HCT116 (cell line): ENCODE data around the gene ZNF839. TPM values are rescaled to one million over a fixed set of nuclear protein-coding genes. Genes with fewer than 3 reads are reported as not detected.

Experiments used
- ATAC-seq: fragments of 200-7000 bp; cut with Tn5 transposase; 2 replicates; pipeline ENCODE4 v1.9.1; 2020; ENCODE audit warnings: mild to moderate bottlenecking, moderate library complexity
- BruUV-seq: library from RNA; stranded (reverse); fragments of 400-500 nt; replicated peaks from 2 replicates; lab custom pipeline; 2021; lab: Mats Ljungman, UMichigan
- CTCF ChIA-PET: fragments of 300-600 bp; sonication (Branson Sonifier 250); formaldehyde crosslinking; loops from one replicate; lab custom pipeline; 2021; ENCODE audit warnings: antibody characterized with exemption; lab: Charles Lee
- POLR2A ChIA-PET: fragments of 300-600, 350-600 bp; sonication (Branson Sonifier 250); formaldehyde crosslinking; loops from one replicate; lab custom pipeline; 2021; ENCODE audit warnings: antibody characterized with exemption; lab: Charles Lee
- RAD21 ChIA-PET, 2 experiments: fragments of 300-600 bp; sonication (Branson Sonifier 250); formaldehyde crosslinking; loops; one replicate each; lab custom pipeline; 2023; ENCODE audit warnings: low total read pairs in 2 of 2; ENCODE audit not compliant: uncharacterized antibody in 2 of 2, unreplicated experiment in 2 of 2, low non-redundant PET in 1 of 2; lab: Charles Lee
- DNase-seq: peaks from one replicate; pipeline ENCODE4 v3.0.0-alpha.2; 2010; ENCODE audit warnings: low read depth, low spot score
- H2AFZ ChIP-seq: fragments of 200-600 bp; shearing (Covaris generic), sonication (generic); 2 replicates; pipeline ENCODE4 v1.6.1; 2017; ENCODE audit warnings: low read depth, mixed run types, mixed read lengths, antibody characterized with exemption, low read length; ENCODE audit not compliant: poor library complexity, severe bottlenecking
- H3K27ac ChIP-seq: 2 replicates; pipeline ENCODE4 v1.5.1; 2012; ENCODE audit warnings: low read depth, low read length
- H3K27me3 ChIP-seq: fragments of 200-600 bp; sonication (generic); 2 replicates; pipeline ENCODE4 v1.6.1; 2016; ENCODE audit warnings: mixed run types, low read length, mixed read lengths; ENCODE audit not compliant: insufficient read depth
- H3K36me3 ChIP-seq, 2 experiments: fragments of 200-500 bp in 1 of 2; fragments of 200-600 bp in 1 of 2; sonication (Bioruptor generic) in 1 of 2; sonication (generic) in 1 of 2; 2 replicates each; pipeline versions ENCODE4 v1.5.1 to v1.6.1; 2014 to 2016; ENCODE audit warnings: low read length in 2 of 2, inconsistent platforms in 1 of 2, mixed read lengths in 1 of 2, mixed run types in 1 of 2; ENCODE audit not compliant: insufficient read depth in 2 of 2, control insufficient read depth in 1 of 2
- H3K4me1 ChIP-seq, 2 experiments: fragments of 200-600 bp in 1 of 2; sonication (generic) in 1 of 2; 2 replicates each; pipeline versions ENCODE4 v1.5.1 to v1.6.1; 2012 to 2017; ENCODE audit warnings: low read length in 2 of 2, inconsistent platforms in 1 of 2, mild to moderate bottlenecking in 1 of 2, mixed read lengths in 1 of 2, mixed run types in 1 of 2, moderate library complexity in 1 of 2; ENCODE audit not compliant: insufficient read depth in 2 of 2, control insufficient read depth in 1 of 2
- H3K4me2 ChIP-seq: fragments of 200-600 bp; sonication (generic); 2 replicates; pipeline ENCODE4 v1.6.1; 2017; ENCODE audit warnings: mixed run types, low read length, mixed read lengths
- H3K4me3 ChIP-seq, 2 experiments: fragments of 200-600 bp in 1 of 2; sonication (generic) in 1 of 2; replicated peaks in 1 of 2; 2 replicates each; pipeline ENCODE4 v1.5.1; 2011 to 2016; ENCODE audit warnings: low read length in 2 of 2, control low read depth in 1 of 2, low read depth in 1 of 2, mild to moderate bottlenecking in 1 of 2, mixed read lengths in 1 of 2, mixed run types in 1 of 2
- H3K79me2 ChIP-seq: fragments of 200-600 bp; sonication (generic); 2 replicates; pipeline ENCODE4 v1.6.1; 2017; ENCODE audit warnings: mild to moderate bottlenecking, mixed run types, low read length, moderate library complexity, mixed read lengths; ENCODE audit not compliant: insufficient read depth
- H3K9ac ChIP-seq: fragments of 200-600 bp; sonication (generic); 2 replicates; pipeline ENCODE4 v1.6.1; 2016; ENCODE audit warnings: low read length, mixed read lengths
- H3K9me2 ChIP-seq: fragments of 200-600 bp; sonication (generic), shearing (Covaris generic); 2 replicates; pipeline ENCODE4 v1.6.1; 2017; ENCODE audit warnings: mixed run types, mild to moderate bottlenecking, moderate library complexity; ENCODE audit not compliant: insufficient read depth
- H3K9me3 ChIP-seq, 2 experiments: fragments of 200-500 bp in 1 of 2; fragments of 200-600 bp in 1 of 2; sonication (Bioruptor generic) in 1 of 2; sonication (generic) in 1 of 2; 2 replicates each; pipeline ENCODE4 v1.6.1; 2014 to 2017; ENCODE audit warnings: low read length in 2 of 2, mixed read lengths in 2 of 2, inconsistent platforms in 1 of 2, low read depth in 1 of 2, mild to moderate bottlenecking in 1 of 2, mixed run types in 1 of 2, moderate library complexity in 1 of 2; ENCODE audit not compliant: control insufficient read depth in 1 of 2, insufficient read depth in 1 of 2
- H4K20me1 ChIP-seq: fragments of 200-600 bp; sonication (generic), shearing (Covaris generic); 2 replicates; pipeline ENCODE4 v1.6.1; 2017; ENCODE audit warnings: mixed run types, mild to moderate bottlenecking, moderate library complexity; ENCODE audit not compliant: insufficient read depth
- CEBPB ChIP-seq: IDR thresholded peaks from 2 replicates; pipeline ENCODE4 v1.6.1; 2012; ENCODE audit warnings: low read depth
- CTCF ChIP-seq, 3 experiments: fragments of 200-600 bp in 1 of 3; sonication (generic) in 1 of 3; IDR thresholded peaks in 2 of 3; conservative IDR thresholded peaks in 1 of 3; 2 replicates each; pipeline ENCODE4 v1.5.1; 2012 to 2017; ENCODE audit warnings: low read depth in 2 of 3, low read length in 2 of 3, antibody characterized with exemption in 1 of 3, borderline replicate concordance in 1 of 3, control low read depth in 1 of 3, mild to moderate bottlenecking in 1 of 3, mixed read lengths in 1 of 3, mixed run types in 1 of 3, moderate library complexity in 1 of 3; ENCODE audit not compliant: insufficient read depth in 1 of 3
- EGR1 ChIP-seq: IDR thresholded peaks from 2 replicates; pipeline ENCODE4 v1.6.1; 2012; ENCODE audit warnings: low read depth
- ELF1 ChIP-seq: IDR thresholded peaks from 2 replicates; pipeline ENCODE4 v1.6.1; 2012; ENCODE audit warnings: low read depth, borderline replicate concordance
- EZH2 ChIP-seq: fragments of 200-600 bp; sonication (generic); IDR thresholded peaks from 2 replicates; pipeline ENCODE4 v1.6.1; 2017; ENCODE audit warnings: antibody characterized with exemption, mixed run types
- FOSL1 ChIP-seq: IDR thresholded peaks from 2 replicates; pipeline ENCODE4 v1.6.1; 2012; ENCODE audit warnings: low read depth
- JUND ChIP-seq: IDR thresholded peaks from 2 replicates; pipeline ENCODE4 v1.6.1; 2012
- POLR2A ChIP-seq: IDR thresholded peaks from 2 replicates; pipeline ENCODE4 v1.7.0; 2011; ENCODE audit warnings: borderline replicate concordance; ENCODE audit not compliant: insufficient read depth, insufficient read length; ENCODE audit errors: extremely low read depth
- POLR2AphosphoS5 ChIP-seq: IDR thresholded peaks from 2 replicates; pipeline ENCODE4 v1.6.1; 2011; ENCODE audit warnings: mild to moderate bottlenecking, low read depth, low read length, moderate library complexity
- RAD21 ChIP-seq: IDR thresholded peaks from 2 replicates; pipeline ENCODE4 v1.6.1; 2012; ENCODE audit warnings: low read depth, mild to moderate bottlenecking
- SIN3A ChIP-seq: IDR thresholded peaks from 2 replicates; pipeline ENCODE4 v1.6.1; 2012; ENCODE audit warnings: low read depth
- SP1 ChIP-seq: IDR thresholded peaks from 2 replicates; pipeline ENCODE4 v1.6.1; 2012; ENCODE audit warnings: low read depth
- SRF ChIP-seq: IDR thresholded peaks from 2 replicates; pipeline ENCODE4 v1.6.1; 2012; ENCODE audit warnings: low read depth
- ZFX ChIP-seq: fragments of 450-650 bp; IDR thresholded peaks from 2 replicates; pipeline ENCODE4 v1.6.1; 2017
- ZNF274 ChIP-seq: fragments of 200-500 bp; sonication (Bioruptor generic); IDR thresholded peaks from 2 replicates; pipeline ENCODE4 v1.6.1; 2014; ENCODE audit warnings: mild to moderate bottlenecking, low read depth, low read length, inconsistent platforms
- intact Hi-C: fragments of 100-400 bp; cut with micrococcal nuclease; formaldehyde crosslinking; loops from 2 replicates; pipeline ENCODE4 v1.10.0; 2022
- total RNA-seq: library from RNA; stranded (reverse); gene quantifications from one replicate; pipeline ENCODE4 v1.2.1, GENCODE V29; 2021; ENCODE audit not compliant: unreplicated experiment
- TF ChIP-seq, protein P1 (sequence below): IDR thresholded peaks from 2 replicates; pipeline ENCODE4 v1.6.1; 2012
- TF ChIP-seq, protein P2 (sequence below): IDR thresholded peaks from 2 replicates; pipeline ENCODE4 v1.6.1; 2012; ENCODE audit warnings: low read depth
- TF ChIP-seq, protein P3 (sequence below): IDR thresholded peaks from 2 replicates; pipeline ENCODE4 v1.6.1; 2012

The ZNF839 gene
- total RNA-seq, 1 experiment from 2014 or later = 17.7 TPM

- RAD21 ChIA-PET = no interaction called here
- no peaks in the 10 kb centered on the region for H3K4me1 ChIP-seq
- no peak overlapping the region for H3K4me3 ChIP-seq
- H4K20me1 ChIP-seq = no peaks in the 10 kb centered on the region
- BruUV-seq = no TSS peak
- no peaks in the 10 kb centered on the region for H3K9me2 ChIP-seq
- no peaks in the 10 kb centered on the region for H3K79me2 ChIP-seq
- intact Hi-C loops = no loop called here
- POLR2A ChIA-PET = no interaction called here
- H3K4me2 ChIP-seq = no peak overlapping the region
- H3K27ac ChIP-seq = no peak overlapping the region
- DNase-seq = no peak
- H3K9me3 ChIP-seq = no peaks in the 10 kb centered on the region
- H2AFZ ChIP-seq = no peak overlapping the region
- CTCF ChIA-PET = no interaction called here
- TF ChIP-seq SRF = no peak
- TF ChIP-seq ELF1 = no peak
- no peak for TF ChIP-seq ZFX
- TF ChIP-seq, protein P1, sequence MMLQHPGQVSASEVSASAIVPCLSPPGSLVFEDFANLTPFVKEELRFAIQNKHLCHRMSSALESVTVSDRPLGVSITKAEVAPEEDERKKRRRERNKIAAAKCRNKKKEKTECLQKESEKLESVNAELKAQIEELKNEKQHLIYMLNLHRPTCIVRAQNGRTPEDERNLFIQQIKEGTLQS = no peak
- TF ChIP-seq SIN3A = no peak
- no peak for TF ChIP-seq FOSL1
- no peak for TF ChIP-seq POLR2A
- no peak for TF ChIP-seq POLR2AphosphoS5
- TF ChIP-seq JUND = no peak
- no peak for TF ChIP-seq ZNF274
- no peak for TF ChIP-seq RAD21
- no peak for TF ChIP-seq EZH2
- TF ChIP-seq EGR1 = no peak
- no peak for TF ChIP-seq CEBPB
- TF ChIP-seq CTCF (IDR thresholded peaks at IDR 0.05 in 2 of 3, conservative IDR thresholded peaks at IDR 0.05 in 1 of 3; ENCODE audit: borderline replicate concordance in 1 of 3, insufficient read depth in 1 of 3, low read depth in 2 of 3, low read length in 2 of 3) = no peak
- no peak for TF ChIP-seq SP1
- TF ChIP-seq, protein P2, sequence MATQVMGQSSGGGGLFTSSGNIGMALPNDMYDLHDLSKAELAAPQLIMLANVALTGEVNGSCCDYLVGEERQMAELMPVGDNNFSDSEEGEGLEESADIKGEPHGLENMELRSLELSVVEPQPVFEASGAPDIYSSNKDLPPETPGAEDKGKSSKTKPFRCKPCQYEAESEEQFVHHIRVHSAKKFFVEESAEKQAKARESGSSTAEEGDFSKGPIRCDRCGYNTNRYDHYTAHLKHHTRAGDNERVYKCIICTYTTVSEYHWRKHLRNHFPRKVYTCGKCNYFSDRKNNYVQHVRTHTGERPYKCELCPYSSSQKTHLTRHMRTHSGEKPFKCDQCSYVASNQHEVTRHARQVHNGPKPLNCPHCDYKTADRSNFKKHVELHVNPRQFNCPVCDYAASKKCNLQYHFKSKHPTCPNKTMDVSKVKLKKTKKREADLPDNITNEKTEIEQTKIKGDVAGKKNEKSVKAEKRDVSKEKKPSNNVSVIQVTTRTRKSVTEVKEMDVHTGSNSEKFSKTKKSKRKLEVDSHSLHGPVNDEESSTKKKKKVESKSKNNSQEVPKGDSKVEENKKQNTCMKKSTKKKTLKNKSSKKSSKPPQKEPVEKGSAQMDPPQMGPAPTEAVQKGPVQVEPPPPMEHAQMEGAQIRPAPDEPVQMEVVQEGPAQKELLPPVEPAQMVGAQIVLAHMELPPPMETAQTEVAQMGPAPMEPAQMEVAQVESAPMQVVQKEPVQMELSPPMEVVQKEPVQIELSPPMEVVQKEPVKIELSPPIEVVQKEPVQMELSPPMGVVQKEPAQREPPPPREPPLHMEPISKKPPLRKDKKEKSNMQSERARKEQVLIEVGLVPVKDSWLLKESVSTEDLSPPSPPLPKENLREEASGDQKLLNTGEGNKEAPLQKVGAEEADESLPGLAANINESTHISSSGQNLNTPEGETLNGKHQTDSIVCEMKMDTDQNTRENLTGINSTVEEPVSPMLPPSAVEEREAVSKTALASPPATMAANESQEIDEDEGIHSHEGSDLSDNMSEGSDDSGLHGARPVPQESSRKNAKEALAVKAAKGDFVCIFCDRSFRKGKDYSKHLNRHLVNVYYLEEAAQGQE = no peak
- TF ChIP-seq, protein P3, sequence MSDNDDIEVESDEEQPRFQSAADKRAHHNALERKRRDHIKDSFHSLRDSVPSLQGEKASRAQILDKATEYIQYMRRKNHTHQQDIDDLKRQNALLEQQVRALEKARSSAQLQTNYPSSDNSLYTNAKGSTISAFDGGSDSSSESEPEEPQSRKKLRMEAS = no peak
- H3K9ac ChIP-seq = no peak overlapping the region
- ATAC-seq = no peak
- no peaks in the 10 kb centered on the region for H3K27me3 ChIP-seq
- H3K36me3 ChIP-seq = no peaks in the 10 kb centered on the region
These were observed 67.5 kb downstream of the ZNF839 start for GRCh38 chr14:102387086-102387485.
